Esophagus (tissue), 2 donors: Measurements from ENCODE around the gene MRNIP. TPM values are rescaled to one million over a fixed set of nuclear protein-coding genes. Genes with fewer than 3 reads are reported as not detected.

ENCODE experiments used
- H3K27ac ChIP-seq, 2 donors: one replicate each; pipeline ENCODE4 v1.5.1; 2013; ENCODE audit warnings: low read depth in 2 of 2, mild to moderate bottlenecking in 2 of 2, inconsistent platforms in 1 of 2, low read length in 1 of 2, moderate library complexity in 1 of 2
- H3K27me3 ChIP-seq, 2 donors: one replicate each; pipeline ENCODE4 v1.6.1; 2013; ENCODE audit warnings: low read length in 2 of 2, control low read depth in 1 of 2, mild to moderate bottlenecking in 1 of 2; ENCODE audit not compliant: insufficient read depth in 2 of 2, control insufficient read depth in 1 of 2
- H3K36me3 ChIP-seq, 2 donors: one replicate each; pipeline ENCODE4 v1.6.1; 2013; ENCODE audit warnings: low read length in 1 of 2; ENCODE audit not compliant: control insufficient read depth in 2 of 2, insufficient read depth in 2 of 2
- H3K4me1 ChIP-seq, 2 donors: one replicate each; pipeline ENCODE4 v1.6.1; 2013; ENCODE audit warnings: low read length in 1 of 2; ENCODE audit not compliant: control insufficient read depth in 2 of 2, insufficient read depth in 2 of 2
- H3K4me3 ChIP-seq, 2 donors: one replicate each; pipeline ENCODE4 v1.5.1; 2013; ENCODE audit warnings: low read length in 2 of 2, mild to moderate bottlenecking in 2 of 2, low read depth in 1 of 2, moderate library complexity in 1 of 2
- H3K9me3 ChIP-seq, 2 donors: one replicate each; pipeline ENCODE4 v1.6.1; 2013; ENCODE audit warnings: mild to moderate bottlenecking in 2 of 2, low read depth in 1 of 2, low read length in 1 of 2, moderate library complexity in 1 of 2; ENCODE audit not compliant: control insufficient read depth in 2 of 2, insufficient read depth in 1 of 2
- WGBS, 2 donors: extraction: QIAGEN DNeasy Blood & Tissue Kit; methylation state at CpG; one replicate each; pipeline ENCODE4 v1.1.7; 2013; 5-methylcytosine and 5-hydroxymethylcytosine counted together
- polyA plus RNA-seq, 2 donors: library from polyadenylated mRNA; stranded (reverse); fragments of 200-250 nt; gene quantifications; one replicate each; pipeline ENCODE4 v1.2.3, GENCODE V29; 2013
- donor health status: healthy with polysubstance abuse.
- donor health status: Bipolar disorder and iron deficiency.

MRNIP gene
- polyA plus RNA-seq, 2 donors = 12.2 to 31.5 TPM

DNA sequence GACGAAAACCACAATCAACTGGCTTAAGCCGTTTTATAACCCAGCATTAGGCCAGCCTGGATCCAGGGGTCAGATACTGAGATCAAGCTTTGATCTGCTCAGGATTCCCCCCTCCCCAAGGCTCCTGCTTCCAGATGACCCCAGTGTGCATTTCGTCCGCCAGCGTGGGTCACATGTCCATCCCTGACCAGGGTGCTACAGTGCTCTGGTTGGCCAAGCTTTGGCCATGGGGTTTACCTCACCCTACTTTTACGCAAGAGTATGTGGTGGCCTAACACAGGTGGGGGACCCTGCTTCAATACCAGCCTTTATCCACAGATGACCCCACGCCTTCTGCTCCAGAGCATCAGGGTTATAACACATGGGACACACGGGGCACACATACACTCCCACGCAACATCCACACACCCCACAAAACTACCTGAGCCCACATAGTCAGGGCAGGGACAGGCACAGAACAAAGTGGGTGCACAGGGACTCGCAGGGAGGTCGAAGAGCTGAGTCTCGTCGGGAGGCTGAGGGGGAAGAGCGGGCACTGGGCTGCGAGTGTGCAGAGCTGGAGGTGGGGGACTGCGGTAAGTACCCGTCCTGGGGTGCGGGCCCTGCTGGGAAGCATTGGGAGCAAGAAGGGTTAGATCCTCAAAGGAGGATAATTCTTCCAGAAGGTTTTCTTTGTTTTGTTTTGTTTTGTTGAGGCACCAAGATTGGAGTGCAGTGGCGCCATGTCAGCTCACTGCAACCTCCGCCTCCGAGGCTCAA is 42.9 kb downstream of the MRNIP start:
- H3K4me1 ChIP-seq = peaks cover 9 to 22% of the 10 kb centered on the region in 2 donors
- WGBS, 2 donors = 96 to 97% methylated on average over 21 of the region's 21 CpGs
- H3K4me3 ChIP-seq = no peak overlapping the region
- no peaks in the 10 kb centered on the region for H3K9me3 ChIP-seq
- H3K27me3 ChIP-seq = no peaks in the 10 kb centered on the region
- H3K27ac ChIP-seq = no peak overlapping the region
- H3K36me3 ChIP-seq = peaks cover 0 to 3% of the 10 kb centered on the region in 2 donors

DNA sequence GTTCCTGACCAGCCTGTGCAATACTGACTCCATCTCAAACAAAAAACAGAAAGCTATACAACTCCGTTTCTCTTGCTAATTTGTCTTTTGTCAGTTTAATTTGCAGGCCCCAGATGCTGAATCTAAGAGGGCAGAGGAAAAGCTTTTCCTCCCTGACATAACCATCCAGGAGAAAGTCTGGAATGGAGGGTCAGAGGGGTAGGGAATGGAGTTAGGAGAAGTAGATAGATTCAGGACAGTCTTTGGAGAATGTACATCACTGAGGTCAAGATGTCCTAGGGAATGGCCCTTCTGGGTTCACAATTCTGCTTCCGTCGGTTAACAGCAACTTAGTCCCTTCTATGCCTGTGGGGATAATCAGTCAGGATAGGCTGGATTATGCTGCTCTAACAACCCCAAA is 44.5 kb downstream of the MRNIP start:
- Histone ChIP-seq H3K9me3 (no peaks in the 10 kb centered on the region), H3K27ac (no peak overlapping the region), H3K27me3 (no peaks in the 10 kb centered on the region), H3K4me3 (no peak overlapping the region), H3K4me1 (peaks cover 6 to 9% of the 10 kb centered on the region in 2 donors), H3K36me3 (peaks cover 0 to 3% of the 10 kb centered on the region in 2 donors)
- WGBS, 2 donors = 81 to 83% methylated on average over 3 of the region's 3 CpGs

DNA sequence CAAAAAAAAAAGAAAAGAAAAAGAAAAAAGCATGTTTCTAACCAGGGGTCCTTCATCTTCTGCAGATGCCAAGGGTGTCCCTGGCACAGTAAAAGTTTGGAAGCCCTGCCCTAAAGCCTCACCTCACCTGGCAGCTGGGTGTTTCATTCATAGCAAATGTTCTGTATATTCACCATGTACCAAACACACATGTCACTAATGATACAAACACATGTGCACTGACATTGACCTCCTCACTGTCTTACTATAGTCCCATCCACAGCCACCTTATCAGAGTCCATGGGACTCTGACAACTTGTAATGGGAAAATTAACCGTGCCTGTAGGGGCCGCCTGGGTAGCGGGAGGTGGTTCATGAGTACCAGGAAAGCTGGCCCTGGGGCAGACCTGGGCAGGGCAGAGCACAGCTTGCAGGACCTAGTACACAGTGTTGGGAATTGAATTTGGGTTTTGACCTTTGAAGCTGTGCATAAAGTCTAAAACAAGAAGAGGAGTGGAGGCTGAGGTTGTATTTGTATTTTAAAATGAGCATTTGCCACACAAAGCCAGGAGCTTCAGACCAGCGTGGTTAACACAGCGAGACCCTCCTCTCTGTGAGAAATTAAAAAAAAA is 45.5 kb downstream of the MRNIP start:
- peaks cover 5% of the 10 kb centered on the region in 2 donors for H3K4me1 ChIP-seq
- H3K36me3 ChIP-seq = peaks cover 0 to 3% of the 10 kb centered on the region in 2 donors
- no peaks in the 10 kb centered on the region for H3K27me3 ChIP-seq
- no peaks in the 10 kb centered on the region for H3K9me3 ChIP-seq
- H3K4me3 ChIP-seq = no peak overlapping the region
- 85 to 88% methylated on average over 5 of the region's 5 CpGs for WGBS, 2 donors
- no peak overlapping the region for H3K27ac ChIP-seq

DNA sequence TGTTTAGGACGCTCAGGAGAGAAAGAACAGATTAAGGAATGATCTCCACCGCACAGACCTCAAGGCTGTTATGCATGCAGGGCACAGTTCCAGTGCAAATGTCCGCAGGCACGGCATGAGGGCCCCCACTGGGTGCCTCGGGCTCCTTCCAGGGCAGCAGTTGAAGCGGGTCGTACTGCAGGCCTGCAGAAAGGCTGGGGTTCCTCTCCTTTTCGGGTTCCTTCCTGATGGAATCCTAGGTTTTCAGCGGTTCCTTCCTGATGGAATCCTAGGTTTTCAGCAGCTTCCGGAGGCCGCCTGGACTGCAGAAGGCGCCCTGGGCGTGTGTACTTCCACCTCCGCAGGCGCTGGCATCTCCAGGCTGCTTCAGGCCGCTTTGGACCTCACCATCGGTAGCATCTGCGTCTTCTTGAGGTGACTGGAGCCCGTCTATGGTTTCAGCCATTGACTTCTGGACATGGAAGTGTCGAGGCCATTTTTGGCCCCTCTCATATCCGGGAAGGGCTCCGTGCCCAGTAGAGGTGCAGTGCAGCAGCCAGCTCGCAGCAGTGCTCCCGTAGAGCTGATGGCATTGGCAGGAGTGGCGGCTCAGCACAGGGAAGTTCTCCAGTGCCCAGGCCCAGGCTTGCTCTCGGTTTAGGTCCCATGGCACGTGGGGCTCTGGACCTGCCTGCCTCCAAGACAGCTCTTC is 46.3 kb downstream of the MRNIP start:
- WGBS, 2 donors = 74 to 78% methylated on average over 27 of the region's 27 CpGs
- no peaks in the 10 kb centered on the region for H3K9me3 ChIP-seq

DNA sequence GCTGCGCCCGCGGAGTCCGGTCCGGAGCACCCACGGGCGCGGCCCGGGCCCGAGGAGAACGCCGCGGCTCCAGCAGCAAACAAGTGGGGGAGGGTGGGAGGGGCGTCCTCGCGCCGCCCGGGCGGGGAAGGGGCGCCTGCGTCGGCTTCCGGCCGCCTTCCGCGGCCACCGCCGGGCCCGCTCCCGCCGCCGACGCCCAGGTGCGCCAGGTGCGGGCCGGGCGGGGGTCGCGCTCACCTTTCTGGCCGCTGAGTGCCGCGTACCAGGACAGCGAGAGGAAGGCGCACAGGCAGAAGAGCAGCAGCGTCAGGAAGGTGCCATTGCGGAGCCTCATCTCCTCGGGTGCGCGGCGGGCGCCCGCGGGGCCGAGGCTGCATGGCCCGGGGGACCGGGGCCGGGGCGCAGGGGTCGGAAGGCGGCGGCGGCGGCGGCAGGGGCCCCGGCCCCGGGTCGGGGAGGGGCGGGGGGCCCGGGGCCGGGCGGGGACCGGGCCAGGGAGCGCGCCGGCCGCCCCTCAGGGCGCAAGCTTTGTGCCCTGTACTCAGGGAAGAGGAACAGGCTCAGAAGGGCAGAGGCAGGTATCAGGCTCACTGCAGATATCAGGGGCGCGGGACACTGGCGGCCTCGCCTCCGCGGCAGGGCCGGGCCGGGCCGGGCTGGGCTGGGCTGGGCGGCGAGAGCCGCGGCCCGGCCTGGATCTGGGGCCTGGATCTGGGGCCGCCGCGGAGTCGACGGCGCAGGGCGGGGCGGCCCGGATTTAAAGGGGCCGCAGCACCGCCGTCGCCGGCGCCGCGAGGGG is 52.2 kb downstream of the MRNIP start, which contains the start of gene MGAT4B:
MGAT4B (minus strand) TSS at position 617 of the 799 bp plus-strand sequence; CDS start at position 334, 283 bp downstream.
- H3K27ac ChIP-seq = peak within 1 kb of the TSS; percentile 91 to 99
- peaks cover 9 to 31% of the 10 kb centered on the region in 2 donors for H3K4me1 ChIP-seq

More for the DNA sequence above, 46.3 kb downstream of the MRNIP start:
- peaks cover 0 to 3% of the 10 kb centered on the region in 2 donors for H3K36me3 ChIP-seq
- peaks cover 2 to 3% of the 10 kb centered on the region in 2 donors for H3K4me1 ChIP-seq
- no peak overlapping the region for H3K27ac ChIP-seq
- no peak overlapping the region for H3K4me3 ChIP-seq
- H3K27me3 ChIP-seq = no peaks in the 10 kb centered on the region

DNA sequence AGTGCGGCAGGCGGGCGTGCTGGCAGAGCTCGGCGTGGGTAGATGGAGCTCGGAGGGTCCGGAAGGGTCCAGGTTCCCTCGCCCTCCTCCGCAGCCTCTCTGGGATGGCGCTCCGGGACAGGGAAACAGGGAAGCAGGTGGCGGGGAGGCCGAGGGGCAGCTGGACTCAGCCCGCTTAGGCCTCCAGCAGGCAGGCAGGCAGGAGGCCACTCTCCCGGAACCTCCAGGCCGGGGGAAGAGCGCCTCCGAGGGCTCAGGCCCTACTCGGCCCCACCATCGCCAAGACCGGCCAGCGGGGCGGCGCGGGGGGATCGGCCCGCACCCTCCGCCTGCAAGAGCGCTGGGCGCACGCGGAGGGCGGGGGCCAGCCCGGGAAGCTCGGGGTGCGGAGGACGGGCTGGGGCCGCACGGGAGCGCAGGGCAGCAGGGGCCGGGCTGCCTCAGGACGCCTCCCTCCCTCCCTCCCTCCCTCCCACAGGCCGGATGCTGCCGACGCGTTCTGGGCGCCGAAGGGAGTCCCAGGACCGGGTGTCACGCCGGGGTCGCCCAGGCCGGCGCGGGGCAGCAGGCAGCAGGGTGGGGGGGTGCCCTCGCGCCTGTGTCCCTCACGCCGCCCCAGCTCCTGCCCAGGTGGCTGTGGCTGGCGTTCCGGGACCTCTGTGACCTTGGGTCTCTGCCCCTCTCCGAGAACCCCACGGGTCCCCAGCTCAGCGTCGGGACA is 52.9 kb downstream of the MRNIP start:
- H3K36me3 ChIP-seq = peaks cover 4 to 6% of the 10 kb centered on the region in 2 donors
- no peaks in the 10 kb centered on the region for H3K9me3 ChIP-seq
- peak overlapping the region; percentile 78 to 98 for H3K4me3 ChIP-seq
- WGBS, 2 donors = 4 to 7% methylated on average over 48 to 65 of the region's 65 CpGs
- peaks cover 9 to 31% of the 10 kb centered on the region in 2 donors for H3K4me1 ChIP-seq
- no peaks in the 10 kb centered on the region for H3K27me3 ChIP-seq
- H3K27ac ChIP-seq = peak overlapping the region; percentile 91 to 99

More for the DNA sequence above, 52.2 kb downstream of the MRNIP start, which contains the start of gene MGAT4B:
- H3K27me3 ChIP-seq = no peaks in the 10 kb centered on the region
- WGBS, 2 donors = 0 to 1% methylated on average over 55 to 108 of the region's 108 CpGs
- H3K4me3 ChIP-seq = peak within 1 kb of the TSS; percentile 78 to 98
- H3K36me3 ChIP-seq = no peaks in the 10 kb centered on the region
- H3K9me3 ChIP-seq = no peaks in the 10 kb centered on the region

DNA sequence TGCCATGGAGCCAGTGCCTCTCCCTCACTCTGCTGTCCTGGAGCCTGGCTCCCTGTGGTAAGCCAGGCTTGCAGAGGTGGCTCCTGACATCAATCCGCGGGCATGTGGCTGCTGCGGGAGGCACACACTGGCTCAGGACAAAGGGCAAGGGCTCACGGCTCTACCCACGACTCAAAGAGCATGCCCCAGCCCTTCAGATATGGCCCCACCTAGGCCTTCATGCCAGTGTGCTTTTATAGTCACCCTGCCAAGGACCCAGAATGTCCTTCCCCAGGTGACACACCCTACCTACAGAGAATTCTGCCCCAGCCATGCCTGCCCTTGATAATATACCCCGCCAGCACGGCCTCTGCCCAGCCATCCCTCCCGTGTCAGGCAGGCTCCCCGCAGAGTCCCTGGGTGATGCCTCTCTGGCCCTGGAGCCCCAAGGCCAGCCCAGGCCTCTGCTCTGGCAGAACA is 53.5 kb downstream of the MRNIP start:
- no peaks in the 10 kb centered on the region for H3K27me3 ChIP-seq
- H3K36me3 ChIP-seq = peaks cover 4 to 8% of the 10 kb centered on the region in 2 donors
- peak overlapping the region; percentile 78 to 98 for H3K4me3 ChIP-seq
- H3K4me1 ChIP-seq = peaks cover 9 to 31% of the 10 kb centered on the region in 2 donors
- no peaks in the 10 kb centered on the region for H3K9me3 ChIP-seq
- peak overlapping the region; percentile 91 to 99 for H3K27ac ChIP-seq
- WGBS, 2 donors = 41 to 52% methylated on average over 9 of the region's 9 CpGs

DNA sequence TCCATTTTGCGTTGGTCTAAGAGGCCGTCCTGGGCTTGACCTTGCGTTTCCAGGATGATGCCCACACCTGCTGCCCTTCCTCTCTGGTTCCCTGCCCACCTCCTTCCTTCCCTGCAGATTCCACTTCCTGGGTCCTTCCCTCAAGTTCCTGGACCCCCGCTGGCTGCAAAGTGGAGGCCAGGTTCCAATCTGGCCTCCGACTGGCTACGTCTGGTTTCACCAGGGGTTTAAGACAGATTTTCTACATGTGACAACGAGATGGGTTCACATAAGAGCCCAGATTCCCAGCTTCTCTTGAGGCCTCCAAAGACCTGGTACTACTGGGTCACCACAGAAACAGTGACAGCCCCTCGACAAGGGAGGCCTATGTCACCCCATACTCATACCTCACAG is 54.1 kb downstream of the MRNIP start:
- Histone ChIP-seq H3K9me3 (no peaks in the 10 kb centered on the region), H3K27me3 (no peaks in the 10 kb centered on the region), H3K4me1 (peaks cover 9 to 31% of the 10 kb centered on the region in 2 donors), H3K27ac (peak overlapping the region in 1 of 2 donors; percentile 91), H3K4me3 (peak overlapping the region in 1 of 2 donors; percentile 78), H3K36me3 (peaks cover 4 to 14% of the 10 kb centered on the region in 2 donors)
- WGBS, 2 donors = 81 to 86% methylated on average over 8 of the region's 8 CpGs
